Astrocyte of the cerebellum (primary cell): Measurements from ENCODE around the gene PLSCR5.

Experiments used
- DNase-seq: peaks from one replicate; pipeline ENCODE4 v3.0.0-alpha.2; 2011; ENCODE audit warnings: low read depth
- H3K4me3 ChIP-seq: 2 replicates; pipeline ENCODE4 v1.5.1; 2011; ENCODE audit warnings: mild to moderate bottlenecking, low read depth, low read length, moderate library complexity
- in situ Hi-C: cut with HindIII; loops from 2 replicates; pipeline ENCODE4 v1.10.0; 2017; ENCODE audit warnings: low sequenced_read_pairs
- TF ChIP-seq, protein P1 (sequence below): IDR thresholded peaks from 2 replicates; pipeline ENCODE4 v1.5.1; 2012; ENCODE audit warnings: low read length, low read depth, moderate library complexity, mild to moderate bottlenecking; ENCODE audit errors: missing control alignments

PLSCR5 gene

GRCh38 chr3:146593776-146594175, 11.4 kb downstream of the PLSCR5 start:
- no peak for DNase-seq
- TF ChIP-seq, protein P1, sequence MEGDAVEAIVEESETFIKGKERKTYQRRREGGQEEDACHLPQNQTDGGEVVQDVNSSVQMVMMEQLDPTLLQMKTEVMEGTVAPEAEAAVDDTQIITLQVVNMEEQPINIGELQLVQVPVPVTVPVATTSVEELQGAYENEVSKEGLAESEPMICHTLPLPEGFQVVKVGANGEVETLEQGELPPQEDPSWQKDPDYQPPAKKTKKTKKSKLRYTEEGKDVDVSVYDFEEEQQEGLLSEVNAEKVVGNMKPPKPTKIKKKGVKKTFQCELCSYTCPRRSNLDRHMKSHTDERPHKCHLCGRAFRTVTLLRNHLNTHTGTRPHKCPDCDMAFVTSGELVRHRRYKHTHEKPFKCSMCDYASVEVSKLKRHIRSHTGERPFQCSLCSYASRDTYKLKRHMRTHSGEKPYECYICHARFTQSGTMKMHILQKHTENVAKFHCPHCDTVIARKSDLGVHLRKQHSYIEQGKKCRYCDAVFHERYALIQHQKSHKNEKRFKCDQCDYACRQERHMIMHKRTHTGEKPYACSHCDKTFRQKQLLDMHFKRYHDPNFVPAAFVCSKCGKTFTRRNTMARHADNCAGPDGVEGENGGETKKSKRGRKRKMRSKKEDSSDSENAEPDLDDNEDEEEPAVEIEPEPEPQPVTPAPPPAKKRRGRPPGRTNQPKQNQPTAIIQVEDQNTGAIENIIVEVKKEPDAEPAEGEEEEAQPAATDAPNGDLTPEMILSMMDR, result no peak
- in situ Hi-C loops, result no loop called here
- no peak overlapping the region for H3K4me3 ChIP-seq

- in situ Hi-C loops, result no loop called here
Measured at GRCh38 chr3:146590521-146590920, 14.6 kb downstream of the PLSCR5 start.

GRCh38 chr3:146589899-146590508, 15.1 kb downstream of the PLSCR5 start:
- TF ChIP-seq, protein P1, result peak; percentile 55
- no peak overlapping the region for H3K4me3 ChIP-seq
- in situ Hi-C loops, result no loop called here
- peak; percentile 45 for DNase-seq

More at GRCh38 chr3:146590521-146590920, 14.6 kb downstream of the PLSCR5 start:
- TF ChIP-seq, protein P1, result no peak
- H3K4me3 ChIP-seq, result no peak overlapping the region
- DNase-seq, result no peak

DNA sequence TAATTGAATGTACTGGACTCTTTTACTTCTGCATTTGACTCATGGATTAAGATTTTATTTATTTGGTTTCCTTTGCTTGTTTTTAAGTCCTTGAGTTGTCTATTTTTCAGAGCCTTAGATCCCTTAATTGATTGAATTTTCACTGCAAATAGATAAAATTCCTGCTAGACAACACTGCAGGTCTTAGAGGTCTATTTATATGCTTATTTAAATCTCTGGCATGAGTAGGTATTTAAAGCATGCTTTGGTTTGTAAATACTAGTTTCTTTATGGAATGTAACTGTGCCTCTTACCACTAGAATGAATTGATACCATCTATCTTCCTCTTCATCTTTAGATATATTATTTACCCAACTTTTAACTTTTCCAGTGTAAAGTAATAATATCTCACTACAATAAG, 20.0 kb downstream of the PLSCR5 start:
- no peak for DNase-seq
- in situ Hi-C loops, result no loop called here
- TF ChIP-seq, protein P1, result no peak
- H3K4me3 ChIP-seq, result no peak overlapping the region

DNA sequence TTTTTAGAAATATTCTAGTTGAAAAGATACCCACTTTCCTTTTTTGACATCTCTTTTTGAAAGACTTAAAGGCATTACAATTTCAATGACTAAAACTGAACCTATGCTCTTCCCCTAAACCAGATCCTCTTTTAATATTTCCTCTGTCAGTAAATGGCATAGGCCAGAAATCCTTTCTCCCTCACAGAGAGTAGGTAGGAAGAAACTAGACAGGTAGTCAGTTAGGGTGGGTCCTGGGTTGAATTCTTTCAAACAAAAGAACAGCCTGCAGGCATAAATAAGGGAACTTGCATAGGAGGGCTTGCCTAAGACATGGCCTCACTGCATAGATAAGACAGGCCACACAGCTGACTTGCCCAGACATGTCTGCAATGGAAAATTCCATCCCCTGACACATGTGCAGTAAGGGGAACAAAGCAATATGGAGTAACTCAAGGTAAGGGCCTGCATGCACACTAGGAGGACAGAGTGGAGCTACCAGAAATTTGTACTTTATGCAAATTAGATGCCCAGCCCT, 23.1 kb downstream of the PLSCR5 start:
- TF ChIP-seq, protein P1, result no peak
- no peak for DNase-seq
- in situ Hi-C loops, result no loop called here
- H3K4me3 ChIP-seq, result no peak overlapping the region

DNA sequence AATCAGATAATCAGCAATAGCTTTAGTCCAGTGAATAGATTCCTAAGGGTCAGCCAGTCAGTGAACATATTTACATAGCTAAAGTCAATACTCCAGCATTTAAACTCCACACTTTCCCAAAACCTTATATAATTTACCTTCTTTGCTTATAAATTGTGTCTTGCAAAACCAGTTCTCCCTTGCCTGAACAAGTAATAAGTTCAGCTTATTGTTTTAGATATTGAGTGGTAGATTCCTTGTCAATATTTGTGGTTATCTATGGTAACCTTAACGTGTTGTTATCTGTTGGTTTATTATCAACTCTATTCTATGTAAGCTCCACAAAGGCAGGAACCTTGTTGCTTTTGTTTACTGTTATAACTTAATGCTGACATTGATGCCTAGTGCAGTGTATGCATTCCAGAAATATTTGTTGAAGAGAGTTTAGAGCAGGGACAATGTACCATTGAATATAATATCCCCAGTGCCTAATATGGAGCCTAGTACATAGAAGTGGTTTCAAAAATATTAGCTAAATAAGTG, 24.0 kb downstream of the PLSCR5 start:
- DNase-seq, result no peak
- TF ChIP-seq, protein P1, result no peak
- in situ Hi-C loops, result no loop called here
- H3K4me3 ChIP-seq, result no peak overlapping the region
